Measurements from ENCODE around the gene RFT1. TPM values are rescaled to one million over a fixed set of nuclear protein-coding genes. Genes with fewer than 3 reads are reported as not detected.

The RFT1 gene
- total and polyA plus RNA-seq, 9 donors = 8.3 to 23.6 (median 17.8) TPM

GRCh38 chr3:53116956-53117355 lies 13.3 kb downstream of the RFT1 start:
- DNase-seq = no peak
- no peak for TF ChIP-seq POLR2A (IDR thresholded peaks at IDR 0.05)
- no peak for TF ChIP-seq CTCF (IDR thresholded peaks at IDR 0.05)
- no peak for TF ChIP-seq EP300 (IDR thresholded peaks at IDR 0.05)
- H3K4me1 ChIP-seq (ENCODE audit: insufficient read depth) = peaks cover 2% of the 10 kb centered on the region
- no peaks in the 10 kb centered on the region for H3K9me3 ChIP-seq
- no peak overlapping the region for H3K27ac ChIP-seq
- no peaks in the 10 kb centered on the region for H3K27me3 ChIP-seq
- no peak overlapping the region for H3K4me3 ChIP-seq
- WGBS, 3 donors = 89 to 96% (median 90%) methylated on average over 1 of the region's 1 CpG
- H3K36me3 ChIP-seq = no peaks in the 10 kb centered on the region
- intact Hi-C loops (cut with DNase I) = no loop called here

- no peaks in the 10 kb centered on the region for H3K9me3 ChIP-seq
- 90 to 94% (median 93%) methylated on average over 5 of the region's 5 CpGs for WGBS, 3 donors
- H3K4me1 ChIP-seq (ENCODE audit: insufficient read depth) = peaks cover 2% of the 10 kb centered on the region
- peak overlapping the region in 1 of 2 donors; percentile 54 for H3K27ac ChIP-seq
- DNase-seq = no peak
- no peak for TF ChIP-seq EP300 (IDR thresholded peaks at IDR 0.05)
- no peak for TF ChIP-seq POLR2A (IDR thresholded peaks at IDR 0.05)
- TF ChIP-seq CTCF (IDR thresholded peaks at IDR 0.05) = no peak
- H3K4me3 ChIP-seq = no peak overlapping the region
- H3K36me3 ChIP-seq = no peaks in the 10 kb centered on the region
- H3K27me3 ChIP-seq = no peaks in the 10 kb centered on the region
- intact Hi-C loops (cut with DNase I) = loop anchor here (2.0 to 5.0 kb wide), 2 partner anchors 78 to 80 kb away; no protein-coding TSS in a partner anchor
Measured at GRCh38 chr3:53114412-53115074, 15.7 kb downstream of the RFT1 start.

- Histone ChIP-seq H3K27ac (peak overlapping the region in 1 of 2 donors; percentile 54), H3K9me3 (no peaks in the 10 kb centered on the region), H3K27me3 (no peaks in the 10 kb centered on the region), H3K4me1 (ENCODE audit: insufficient read depth) (peaks cover 2% of the 10 kb centered on the region), H3K4me3 (no peak overlapping the region), H3K36me3 (no peaks in the 10 kb centered on the region)
- peak; percentile 14 for TF ChIP-seq POLR2A (IDR thresholded peaks at IDR 0.05)
- peak; percentile 70 to 92 (median 90) for TF ChIP-seq CTCF (IDR thresholded peaks at IDR 0.05)
- TF ChIP-seq EP300 (IDR thresholded peaks at IDR 0.05) = no peak
- 6 to 12% (median 8%) methylated on average over 5 of the region's 5 CpGs for WGBS, 3 donors
- intact Hi-C loops (cut with DNase I) = loop anchor here (2.0 to 5.0 kb wide), 2 partner anchors 78 to 81 kb away; no protein-coding TSS in a partner anchor
- DNase-seq = peak; percentile 75 to 88 (median 83)
Measured at GRCh38 chr3:53114011-53114400, 16.2 kb downstream of the RFT1 start.

- intact Hi-C loops (cut with DNase I) = loop anchor here (2.0 to 5.0 kb wide), 2 partner anchors 79 to 81 kb away; no protein-coding TSS in a partner anchor
- Histone ChIP-seq H3K4me3 (no peak overlapping the region), H3K36me3 (no peaks in the 10 kb centered on the region), H3K9me3 (no peaks in the 10 kb centered on the region), H3K27me3 (no peaks in the 10 kb centered on the region), H3K4me1 (ENCODE audit: insufficient read depth) (peaks cover 2% of the 10 kb centered on the region), H3K27ac (peak overlapping the region in 1 of 2 donors; percentile 54)
- no peak for TF ChIP-seq POLR2A (IDR thresholded peaks at IDR 0.05)
- no peak for TF ChIP-seq EP300 (IDR thresholded peaks at IDR 0.05)
- no peak for TF ChIP-seq CTCF (IDR thresholded peaks at IDR 0.05)
- peak; percentile 65 to 88 (median 87) for DNase-seq
- WGBS, 3 donors = 24 to 43% (median 41%) methylated on average over 1 of the region's 1 CpG
Measured at GRCh38 chr3:53113293-53114010, 16.8 kb downstream of the RFT1 start.

All from ovary (tissue), 9 donors.